Psoas muscle (tissue), 8 donors: ENCODE data around the gene MZF1. TPM values are rescaled to one million over a fixed set of nuclear protein-coding genes. Genes with fewer than 3 reads are reported as not detected.

Experiments used
- ATAC-seq, 4 donors: fragments of 200-7000 bp; cut with Tn5 transposase; one replicate each; pipeline ENCODE4 v1.9.1; 2020; ENCODE audit warnings: moderate library complexity in 3 of 4, mild to moderate bottlenecking in 2 of 4
- DNase-seq, 2 donors: peaks; one replicate each; pipeline ENCODE4 v3.0.0-alpha.2; 2020
- H3K27ac ChIP-seq: fragments of 200-600 bp; one replicate; pipeline ENCODE4 v1.8.0; 2022
- H3K27me3 ChIP-seq, 3 donors: fragments of 200-600 bp in 1 of 3; one replicate each; pipeline versions ENCODE4 v1.6.1 to v1.8.0; 2013 to 2022; ENCODE audit warnings: low read length in 2 of 3, mild to moderate bottlenecking in 2 of 3, moderate library complexity in 1 of 3; ENCODE audit not compliant: insufficient read depth in 3 of 3
- H3K36me3 ChIP-seq, 2 donors: fragments of 200-600 bp in 1 of 2; one replicate each; pipeline versions ENCODE4 v1.6.1 to v1.8.0; 2013 to 2022; ENCODE audit warnings: low read depth in 1 of 2, mild to moderate bottlenecking in 1 of 2, moderate library complexity in 1 of 2; ENCODE audit not compliant: insufficient read depth in 1 of 2
- H3K4me1 ChIP-seq: fragments of 200-600 bp; one replicate; pipeline ENCODE4 v1.8.0; 2022
- H3K4me3 ChIP-seq: fragments of 200-600 bp; one replicate; pipeline ENCODE4 v1.8.0; 2022; ENCODE audit warnings: mild to moderate bottlenecking
- H3K9me3 ChIP-seq: fragments of 200-600 bp; one replicate; pipeline ENCODE4 v1.8.0; 2022
- WGBS, 3 donors: extraction: QIAGEN DNeasy Blood & Tissue Kit; methylation state at CpG; one replicate each; pipeline versions ENCODE4 v1.1.6 to v1.1.7; 2013; 5-methylcytosine and 5-hydroxymethylcytosine counted together
- intact Hi-C, 2 donors: fragments of 100-400 bp; cut with DNase I; formaldehyde crosslinking; loops; one replicate each; pipeline versions ENCODE4 v1.11.0 to v1.14.2; 2022
- polyA plus RNA-seq, 3 donors: library from polyadenylated mRNA; stranded (reverse); fragments of 200-250 nt; gene quantifications; one replicate each; pipeline ENCODE4 v1.2.3, GENCODE V29; 2013
- total RNA-seq, 4 donors: library from RNA; stranded (reverse); fragmentation: NEBNext Ultra II Directional in 2 of 4; extraction: Animal tissue kit (Norgen Biotek cat#: 25700) in 2 of 4; gene quantifications; one replicate each; pipeline versions ENCODE4 v1.2.1 to v1.2.4, GENCODE V29; 2021 to 2023
- TF ChIP-seq, protein P1 (sequence below): fragments of 200-600 bp; IDR thresholded peaks from one replicate; pipeline ENCODE4 v1.8.0; 2022; ENCODE audit warnings: antibody characterized with exemption
- donor health status: healthy with polysubstance abuse.
- donor health status: DM: no; HTN: no; CAD: no; lungs with moderate emphysema.
- donor health status: Bipolar disorder and iron deficiency.
- donor health status: healthy.
- donor health status: DM: yes; HTN: yes; CAD: no.
- donor health status: DM: no; HTN: no; CAD: no.
- donor health status: DM: no; HTN: no; CAD: no.
- donor health status: DM: yes; HTN: yes; CAD: no.

The MZF1 gene
- total and polyA plus RNA-seq, 7 donors = 5.0 to 13.0 (median 9.3) TPM

GRCh38 chr19:58536852-58537798, 36.0 kb downstream of the MZF1 start:
- DNase-seq (no peak), ATAC-seq (no peak)
- H3K36me3 ChIP-seq = no peaks in the 10 kb centered on the region
- H3K4me1 ChIP-seq = no peaks in the 10 kb centered on the region
- no peak overlapping the region for H3K27ac ChIP-seq
- TF ChIP-seq, protein P1, sequence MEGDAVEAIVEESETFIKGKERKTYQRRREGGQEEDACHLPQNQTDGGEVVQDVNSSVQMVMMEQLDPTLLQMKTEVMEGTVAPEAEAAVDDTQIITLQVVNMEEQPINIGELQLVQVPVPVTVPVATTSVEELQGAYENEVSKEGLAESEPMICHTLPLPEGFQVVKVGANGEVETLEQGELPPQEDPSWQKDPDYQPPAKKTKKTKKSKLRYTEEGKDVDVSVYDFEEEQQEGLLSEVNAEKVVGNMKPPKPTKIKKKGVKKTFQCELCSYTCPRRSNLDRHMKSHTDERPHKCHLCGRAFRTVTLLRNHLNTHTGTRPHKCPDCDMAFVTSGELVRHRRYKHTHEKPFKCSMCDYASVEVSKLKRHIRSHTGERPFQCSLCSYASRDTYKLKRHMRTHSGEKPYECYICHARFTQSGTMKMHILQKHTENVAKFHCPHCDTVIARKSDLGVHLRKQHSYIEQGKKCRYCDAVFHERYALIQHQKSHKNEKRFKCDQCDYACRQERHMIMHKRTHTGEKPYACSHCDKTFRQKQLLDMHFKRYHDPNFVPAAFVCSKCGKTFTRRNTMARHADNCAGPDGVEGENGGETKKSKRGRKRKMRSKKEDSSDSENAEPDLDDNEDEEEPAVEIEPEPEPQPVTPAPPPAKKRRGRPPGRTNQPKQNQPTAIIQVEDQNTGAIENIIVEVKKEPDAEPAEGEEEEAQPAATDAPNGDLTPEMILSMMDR = no peak
- H3K4me3 ChIP-seq = no peak overlapping the region
- H3K9me3 ChIP-seq = no peaks in the 10 kb centered on the region
- peaks cover 0 to 14% (median 13%) of the 10 kb centered on the region in 3 donors for H3K27me3 ChIP-seq
- intact Hi-C loops = no loop called here
- WGBS, 3 donors = 80 to 91% (median 88%) methylated on average over 8 of the region's 8 CpGs

- Histone ChIP-seq H3K4me3 (no peak overlapping the region), H3K9me3 (no peaks in the 10 kb centered on the region), H3K27ac (no peak overlapping the region), H3K36me3 (no peaks in the 10 kb centered on the region), H3K27me3 (peaks cover 0 to 14% (median 13%) of the 10 kb centered on the region in 3 donors), H3K4me1 (no peaks in the 10 kb centered on the region)
- DNase-seq (no peak), ATAC-seq (no peak)
- WGBS, 3 donors = 82 to 88% (median 87%) methylated on average over 3 of the region's 3 CpGs
- intact Hi-C loops = no loop called here
- TF ChIP-seq, protein P1 = no peak
These were observed 37.3 kb downstream of the MZF1 start for GRCh38 chr19:58535857-58536256.

- no peak overlapping the region for H3K4me3 ChIP-seq
- peaks cover 0 to 7% (median 0%) of the 10 kb centered on the region in 3 donors for H3K27me3 ChIP-seq
- ATAC-seq (no peak), DNase-seq (no peak)
- TF ChIP-seq, protein P1 = no peak
- intact Hi-C loops = no loop called here
- 57 to 59% (median 58%) methylated on average over 10 of the region's 10 CpGs for WGBS, 3 donors
- no peak overlapping the region for H3K27ac ChIP-seq
- H3K36me3 ChIP-seq = no peaks in the 10 kb centered on the region
- H3K9me3 ChIP-seq = no peaks in the 10 kb centered on the region
- H3K4me1 ChIP-seq = no peaks in the 10 kb centered on the region
These were observed 41.9 kb downstream of the MZF1 start for GRCh38 chr19:58531034-58531840.

- Histone ChIP-seq H3K4me3 (no peak overlapping the region), H3K27me3 (peaks cover 0 to 7% (median 0%) of the 10 kb centered on the region in 3 donors), H3K36me3 (no peaks in the 10 kb centered on the region), H3K27ac (no peak overlapping the region), H3K9me3 (no peaks in the 10 kb centered on the region), H3K4me1 (no peaks in the 10 kb centered on the region)
- intact Hi-C loops = no loop called here
- 75 to 81% (median 78%) methylated on average over 3 of the region's 3 CpGs for WGBS, 3 donors
- DNase-seq (no peak), ATAC-seq (no peak)
- TF ChIP-seq, protein P1 = no peak
These were observed 43.7 kb downstream of the MZF1 start for GRCh38 chr19:58529405-58529804.
